Kidney capillary endothelial cell (primary cell): ENCODE data around the gene MAGEC2.

Experiments used
- DNase-seq: peaks from one replicate; pipeline ENCODE4 v3.0.0-alpha.2; 2018; ENCODE audit warnings: low spot score

MAGEC2 gene, protein sequence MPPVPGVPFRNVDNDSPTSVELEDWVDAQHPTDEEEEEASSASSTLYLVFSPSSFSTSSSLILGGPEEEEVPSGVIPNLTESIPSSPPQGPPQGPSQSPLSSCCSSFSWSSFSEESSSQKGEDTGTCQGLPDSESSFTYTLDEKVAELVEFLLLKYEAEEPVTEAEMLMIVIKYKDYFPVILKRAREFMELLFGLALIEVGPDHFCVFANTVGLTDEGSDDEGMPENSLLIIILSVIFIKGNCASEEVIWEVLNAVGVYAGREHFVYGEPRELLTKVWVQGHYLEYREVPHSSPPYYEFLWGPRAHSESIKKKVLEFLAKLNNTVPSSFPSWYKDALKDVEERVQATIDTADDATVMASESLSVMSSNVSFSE

GRCh38 chrX:142204522-142205433, at the start of gene MAGEC2:
Gene MAGEC2, minus strand, starts transcription at chrX:142205290. Its CDS starts 1,303 bp downstream, at chrX:142203987.
- no peak for DNase-seq

GRCh38 chrX:142251680-142252079, 46.6 kb upstream of the MAGEC2 start:
- no peak for DNase-seq

GRCh38 chrX:142251202-142251601, 46.1 kb upstream of the MAGEC2 start:
- no peak for DNase-seq

DNA sequence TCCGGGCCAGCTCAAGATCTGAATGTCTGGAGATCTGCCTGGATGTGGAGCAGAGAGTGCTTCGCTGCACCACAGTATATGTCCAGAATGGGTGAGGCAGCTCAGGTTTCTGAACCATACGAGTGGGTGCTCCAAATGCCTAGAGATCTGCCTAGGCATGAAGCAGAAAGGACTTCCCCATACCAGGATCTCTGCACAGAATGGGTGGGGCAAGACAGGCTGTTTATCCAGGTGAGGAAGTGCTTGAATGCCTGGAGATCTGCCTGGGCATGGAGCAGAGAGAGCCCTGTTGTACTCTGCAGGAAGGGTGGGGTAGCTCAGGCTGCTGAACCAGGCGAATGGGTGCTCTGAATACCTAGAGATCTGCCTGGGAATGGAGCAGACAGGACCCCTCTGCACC, 45.4 kb upstream of the MAGEC2 start:
- DNase-seq = no peak

- DNase-seq = no peak
These were observed 44.6 kb upstream of the MAGEC2 start for GRCh38 chrX:142249721-142250120.

- DNase-seq = no peak
These were observed 39.5 kb upstream of the MAGEC2 start for GRCh38 chrX:142244568-142244967.

DNA sequence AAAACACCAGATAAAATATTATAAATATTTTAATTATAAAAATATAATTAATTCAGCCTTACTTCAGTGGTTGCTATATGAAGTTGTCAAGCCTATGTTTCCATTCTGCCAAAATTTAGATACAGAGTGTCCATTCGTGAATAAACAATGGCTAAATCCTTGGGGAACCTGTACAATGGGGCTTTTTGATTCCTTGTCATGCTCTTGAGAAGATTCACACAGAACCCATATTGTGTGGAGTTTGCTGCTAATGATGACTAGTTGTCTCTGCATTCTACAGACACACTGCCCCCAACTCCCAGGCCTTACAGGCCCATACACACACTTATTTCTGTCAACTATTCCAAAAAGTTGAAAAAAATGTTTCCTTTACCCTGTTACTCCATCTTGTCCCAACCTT, 33.4 kb upstream of the MAGEC2 start:
- DNase-seq = no peak

DNA sequence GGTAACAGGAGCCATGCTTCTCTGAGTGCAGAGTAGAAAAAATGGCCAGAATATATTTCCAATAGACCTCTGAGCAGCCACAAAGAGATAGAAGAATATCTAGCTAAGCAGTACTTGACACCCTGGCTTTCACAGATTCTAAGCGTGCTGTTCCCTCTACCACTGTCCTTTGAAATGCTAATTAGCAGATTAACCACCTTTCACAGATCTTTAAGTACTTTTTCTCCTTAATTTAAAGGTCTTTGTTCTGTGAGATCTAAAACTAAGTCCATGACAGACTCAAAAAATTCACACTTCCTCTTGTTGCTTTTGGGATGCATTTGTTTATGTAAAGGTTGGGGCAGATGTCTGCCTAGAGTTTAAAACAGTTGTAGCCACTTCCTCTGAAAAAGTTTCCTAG, 28.3 kb upstream of the MAGEC2 start:
- no peak for DNase-seq

DNA sequence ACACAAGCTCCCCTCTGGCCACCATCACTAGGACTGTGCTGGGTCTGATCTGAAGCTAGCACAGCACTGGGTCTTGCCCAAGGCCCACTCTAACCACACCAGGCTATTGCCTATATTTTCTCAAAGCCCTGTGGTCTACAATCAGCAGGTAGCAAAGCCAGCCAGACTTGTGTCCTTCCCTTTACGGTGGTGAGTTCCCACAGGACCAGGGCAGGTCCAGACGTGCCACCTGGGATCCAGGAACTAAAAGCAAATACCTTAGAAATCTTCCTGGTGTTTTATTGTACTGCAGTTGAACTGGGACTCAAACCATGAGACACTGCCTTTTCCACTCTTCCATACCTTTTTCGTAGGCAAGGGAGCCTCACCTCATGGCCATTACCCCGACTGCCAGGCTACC, 9.0 kb upstream of the MAGEC2 start:
- DNase-seq = no peak

DNA sequence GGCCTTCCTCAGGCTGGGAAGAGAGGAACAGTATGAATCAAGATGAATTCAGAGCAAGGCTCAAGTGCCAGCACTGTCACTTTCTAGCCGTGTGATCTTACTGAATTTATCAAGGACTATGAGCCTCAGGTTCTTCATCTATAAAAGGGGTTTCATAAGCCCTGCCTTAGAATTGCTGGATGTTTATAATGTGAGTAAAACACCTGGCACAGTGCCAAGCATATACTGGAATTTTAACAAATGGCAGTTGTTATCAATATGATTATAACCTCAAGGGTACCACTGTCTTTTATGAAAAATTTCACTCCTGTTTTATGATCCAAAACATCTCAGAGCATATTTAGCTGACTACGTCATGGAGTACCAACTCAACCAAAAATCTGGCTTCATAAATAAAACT, 4.0 kb downstream of the MAGEC2 start:
- no peak for DNase-seq

GRCh38 chrX:142186103-142186502, 19.0 kb downstream of the MAGEC2 start:
- no peak for DNase-seq

- no peak for DNase-seq
These were observed 20.1 kb downstream of the MAGEC2 start for GRCh38 chrX:142184756-142185602.

GRCh38 chrX:142156567-142156966, 48.5 kb downstream of the MAGEC2 start:
- no peak for DNase-seq
